SKM-1 (cell line): Measurements from ENCODE around the gene MRPL42.
"Not testable (repeated sequence)": the region's sequence is repeated elsewhere in the genome, so short reads cannot be mapped to it uniquely, and the experiment has no call there.

Experiments
- DNase-seq: peaks from one replicate; lab custom pipeline; 2025; ENCODE audit not compliant: unreplicated experiment; lab: John Stamatoyannopoulos, UW

MRPL42 gene

DNA sequence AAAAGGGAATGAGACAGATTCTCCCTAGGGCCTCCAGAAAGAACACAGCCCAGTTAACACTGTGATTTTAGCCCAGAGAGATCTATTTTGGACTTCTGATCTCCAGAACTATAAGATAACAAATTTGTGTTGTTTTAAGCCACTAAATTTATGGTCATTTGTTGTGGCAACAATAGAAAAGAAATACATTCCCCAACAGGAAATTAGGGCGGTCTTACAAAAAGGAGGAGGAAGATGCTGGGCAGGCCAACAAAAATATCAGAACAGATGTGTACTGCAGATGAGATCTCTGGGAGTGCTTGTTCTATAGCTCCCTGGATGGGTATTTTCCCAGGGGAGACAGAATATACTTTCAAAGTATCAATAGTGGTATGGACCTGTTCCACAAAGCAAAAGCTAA lies 73.2 kb downstream of the MRPL42 start:
- DNase-seq, result no peak

- DNase-seq, result no peak
Measured at GRCh38 chr12:93541578-93542225, 74.4 kb downstream of the MRPL42 start.

- DNase-seq, result no peak
Measured at GRCh38 chr12:93547778-93548177, 80.5 kb downstream of the MRPL42 start.

DNA sequence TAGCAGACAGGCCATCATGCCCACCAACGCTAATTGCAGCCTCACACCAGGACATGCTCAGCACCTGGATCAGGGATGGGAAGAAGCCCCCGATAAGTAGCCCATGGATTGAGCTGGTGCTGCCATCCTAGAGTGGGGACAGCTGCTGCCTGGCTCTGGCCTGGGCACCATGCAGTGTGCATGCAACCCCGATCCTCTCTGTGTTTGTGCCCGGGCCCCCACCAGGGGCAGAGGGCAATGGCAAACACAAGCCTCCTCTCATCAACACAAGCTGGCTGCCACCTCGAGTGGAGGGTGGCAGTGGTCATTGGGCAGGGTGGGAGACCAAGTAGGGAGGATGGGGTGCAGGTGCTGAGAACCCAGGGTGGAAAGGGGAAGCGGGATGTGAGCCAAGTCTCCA lies 81.9 kb downstream of the MRPL42 start:
- no peak for DNase-seq

DNA sequence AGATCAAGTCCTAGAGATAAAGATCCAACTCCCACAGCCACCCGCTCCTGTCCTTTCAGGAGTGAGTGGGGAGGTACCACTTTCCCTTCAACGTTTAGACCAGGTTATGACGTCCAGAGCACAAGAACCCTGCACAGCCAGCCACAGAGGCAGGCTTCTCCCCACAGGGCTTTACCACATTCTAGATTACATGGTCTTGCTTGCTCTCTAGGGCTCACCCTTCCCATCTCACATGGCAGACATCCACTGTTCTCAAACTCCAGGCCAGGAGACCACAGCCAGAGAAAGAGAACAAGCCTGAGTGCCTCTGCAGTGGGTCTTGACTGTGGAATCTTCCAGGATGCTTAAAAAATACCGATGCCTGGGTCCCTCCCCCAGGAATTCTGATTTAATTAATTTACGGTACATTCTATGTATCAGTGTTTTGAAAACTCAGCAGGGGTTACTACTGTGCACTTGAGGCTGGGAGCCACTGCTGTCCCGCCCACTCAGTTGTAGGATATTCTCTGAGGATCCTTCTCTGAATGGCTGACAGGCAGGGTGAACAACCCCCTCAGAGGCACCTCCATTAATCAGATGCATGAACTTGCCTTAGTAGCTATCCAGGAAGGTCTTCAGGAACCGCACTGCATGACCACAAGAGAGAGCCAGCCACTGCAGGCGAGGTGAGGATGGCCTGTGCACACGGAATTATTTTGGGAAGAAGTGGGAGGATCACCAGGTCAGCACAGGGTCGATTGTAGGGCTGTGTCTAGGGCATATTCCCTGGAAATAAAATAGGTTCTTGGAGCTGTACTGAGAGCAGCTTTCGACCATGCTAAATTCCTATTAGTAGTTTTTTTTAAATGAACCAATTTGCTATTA lies 83.7 kb downstream of the MRPL42 start:
- no peak for DNase-seq

- DNase-seq, result no peak
Measured at GRCh38 chr12:93552427-93552826, 85.1 kb downstream of the MRPL42 start.

DNA sequence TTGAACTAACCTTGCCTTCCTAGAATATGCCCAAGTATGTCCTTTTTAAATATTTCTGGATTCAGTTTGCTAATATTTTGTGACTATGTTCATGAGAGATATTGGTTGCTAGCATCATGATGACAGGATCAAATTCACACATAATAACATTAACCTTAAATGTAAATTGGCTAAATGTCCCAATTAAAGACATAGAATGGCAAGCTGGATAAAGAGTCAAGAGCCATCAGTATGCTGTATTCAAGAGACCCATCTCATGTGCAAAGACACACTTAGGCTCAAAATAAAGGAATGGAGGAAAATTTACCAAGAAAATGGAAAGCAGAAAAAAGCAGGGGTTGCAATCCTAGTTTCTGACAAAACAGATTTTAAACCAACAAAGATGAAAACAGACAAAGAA lies 90.6 kb downstream of the MRPL42 start:
- not testable (repeated sequence) for DNase-seq

GRCh38 chr12:93558685-93559084 lies 91.4 kb downstream of the MRPL42 start:
- DNase-seq, result not testable (repeated sequence)

DNA sequence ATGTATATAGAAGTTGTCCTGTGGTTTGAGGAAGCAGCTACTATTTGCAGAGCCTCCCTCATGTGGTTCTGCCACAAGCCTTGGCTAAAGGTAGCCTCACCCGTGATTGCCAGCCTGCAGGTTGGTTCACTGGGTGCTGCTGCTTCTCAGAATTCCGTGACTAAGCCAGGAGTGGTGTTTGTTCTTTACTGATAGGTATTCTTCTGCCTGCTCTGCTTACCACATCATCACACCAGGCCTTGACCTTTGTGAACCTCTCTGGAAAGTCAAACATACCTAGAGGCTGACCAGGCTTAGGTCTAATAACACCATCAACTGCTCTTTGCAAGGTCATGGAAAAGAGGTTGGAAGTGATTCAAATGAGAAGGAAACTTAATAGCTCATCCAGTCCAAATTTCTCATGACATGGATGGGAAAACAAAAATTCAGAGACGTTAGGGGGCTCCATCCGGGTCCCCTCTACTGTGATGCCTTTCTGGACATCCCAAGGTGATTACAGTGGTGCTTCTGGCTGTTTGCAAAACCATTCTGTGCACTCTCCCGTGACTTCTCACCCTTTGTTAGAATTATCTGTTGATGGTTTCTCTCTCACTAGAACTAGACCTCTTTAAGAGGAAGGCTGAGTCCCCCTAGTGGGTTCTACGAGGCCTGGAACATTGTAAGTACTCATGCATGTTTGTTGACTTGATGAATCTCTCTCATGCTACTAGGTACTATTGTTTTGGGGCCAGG lies 96.7 kb downstream of the MRPL42 start:
- no peak for DNase-seq

DNA sequence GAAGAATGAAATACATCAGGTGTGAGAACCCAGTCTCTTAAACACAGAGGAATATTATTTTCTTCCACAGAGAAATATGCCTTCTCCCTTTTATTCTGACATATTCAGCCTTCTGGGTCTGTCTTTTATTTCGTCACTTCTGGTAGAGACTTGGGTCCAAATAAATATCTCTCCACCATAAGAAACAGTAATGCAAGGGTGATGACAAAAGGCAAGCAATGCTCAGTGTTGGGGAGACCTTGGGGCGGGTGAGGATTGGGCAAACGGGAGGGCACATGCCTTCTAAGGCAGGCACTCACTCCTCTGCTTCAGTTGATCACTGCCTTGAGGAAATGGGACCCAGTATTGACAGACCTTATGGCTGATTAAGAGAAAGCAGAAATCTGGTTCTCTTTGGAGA lies 98.4 kb downstream of the MRPL42 start:
- DNase-seq, result no peak
